K562 (cell line): ENCODE measurements around the gene MAP1LC3B2. TPM values are rescaled to one million over a fixed set of nuclear protein-coding genes. Genes with fewer than 3 reads are reported as not detected.
A peak's percentile ranks its signal among the peaks of the same experiment; 100 is the strongest.

Experiments
- ATAC-seq: fragments of 200-7000 bp; cut with Tn5 transposase; 3 replicates; pipeline ENCODE4 v1.9.1; 2020; ENCODE audit warnings: moderate library complexity
- BruUV-seq: library from RNA; stranded (reverse); fragments of 400-500 nt; replicated peaks from 2 replicates; lab custom pipeline; 2021; lab: Mats Ljungman, UMichigan
- CTCF ChIA-PET: fragments of 300-600 bp; formaldehyde crosslinking; extraction: SDS; loops from one replicate; lab custom pipeline; 2021; ENCODE audit warnings: low intra/inter-chr PET ratio; lab: Yijun Ruan, JAX
- POLR2A ChIA-PET: fragments of 300-600, 350-650 bp; sonication (Branson Sonifier 250); formaldehyde crosslinking; extraction: SDS; loops from one replicate; lab custom pipeline; 2021; ENCODE audit warnings: antibody characterized with exemption, inconsistent platforms; lab: Yijun Ruan, JAX
- DNase-seq, 4 experiments: peaks; one replicate each; pipeline versions ENCODE4 v3.0.0 to v3.0.0-alpha.2; 2011 to 2018; ENCODE audit warnings: low spot score in 3 of 4, mixed read lengths in 3 of 4; ENCODE audit errors: extremely low read depth in 1 of 4
- FAIRE-seq: peaks from 2 replicates; lab custom pipeline; 2011; peaks lifted over from hg19 to GRCh38; lab: Jason Lieb, UNC
- H2AFZ ChIP-seq: 2 replicates; pipeline ENCODE4 v1.6.0; 2011; ENCODE audit warnings: low read depth, low read length, control low read depth, inconsistent platforms
- H3K27ac ChIP-seq: fragments of 200-600 bp; 3 replicates; pipeline ENCODE4 v1.8.0; 2011; ENCODE audit warnings: low read depth, mild to moderate bottlenecking, control low read depth, inconsistent platforms, low read length, moderate library complexity, mixed read lengths; ENCODE audit errors: extremely low read depth
- H3K27me3 ChIP-seq, 2 experiments: fragments of 300-600 bp in 1 of 2; 2 replicates in 1 of 2; 3 replicates in 1 of 2; pipeline versions ENCODE4 v1.6.0 to v1.8.0; 2011; ENCODE audit warnings: inconsistent platforms in 2 of 2, low read length in 2 of 2, mild to moderate bottlenecking in 1 of 2, mixed read lengths in 1 of 2, moderate library complexity in 1 of 2; ENCODE audit not compliant: control insufficient read depth in 2 of 2, insufficient read depth in 2 of 2
- H3K36me3 ChIP-seq: fragments of 300-600 bp; 3 replicates; pipeline ENCODE4 v1.8.0; 2011; ENCODE audit warnings: mild to moderate bottlenecking, low read length, inconsistent platforms; ENCODE audit not compliant: control insufficient read depth, insufficient read depth
- H3K4me1 ChIP-seq, 2 experiments: fragments of 200-600 bp in 1 of 2; replicated peaks in 1 of 2; 2 replicates in 1 of 2; 3 replicates in 1 of 2; pipeline versions ENCODE4 v1.5.1 to v1.8.0; 2011; ENCODE audit warnings: inconsistent platforms in 2 of 2, low read length in 2 of 2, mild to moderate bottlenecking in 1 of 2, mixed read lengths in 1 of 2, moderate library complexity in 1 of 2; ENCODE audit not compliant: control insufficient read depth in 2 of 2, insufficient read depth in 2 of 2
- H3K4me2 ChIP-seq: 2 replicates; pipeline ENCODE4 v1.6.1; 2011; ENCODE audit warnings: low read length, control low read depth, inconsistent platforms, mixed read lengths; ENCODE audit not compliant: insufficient read depth
- H3K4me3 ChIP-seq: fragments of 200-600 bp; sonication (generic), shearing (Covaris generic); 2 replicates; pipeline ENCODE4 v1.5.1; 2016; ENCODE audit warnings: control low read depth, inconsistent platforms
- H3K79me2 ChIP-seq: fragments of 200-600 bp; 3 replicates; pipeline ENCODE4 v1.8.0; 2011; ENCODE audit warnings: low read length, inconsistent platforms; ENCODE audit not compliant: control insufficient read depth, insufficient read depth
- H3K9ac ChIP-seq, 2 experiments: 2 replicates each; pipeline versions ENCODE4 v1.6.0 to v1.6.1; 2011; ENCODE audit warnings: low read depth in 2 of 2, low read length in 2 of 2, control low read depth in 1 of 2, inconsistent platforms in 1 of 2, mild to moderate bottlenecking in 1 of 2, mixed read lengths in 1 of 2; ENCODE audit not compliant: insufficient read depth in 1 of 2
- H3K9me1 ChIP-seq: one replicate; pipeline ENCODE4 v1.6.0; 2011; ENCODE audit warnings: inconsistent platforms, mild to moderate bottlenecking, low read length, moderate library complexity; ENCODE audit not compliant: control insufficient read depth, insufficient read depth
- H3K9me3 ChIP-seq: replicated peaks from 2 replicates; pipeline ENCODE4 v1.5.1; 2011; ENCODE audit warnings: low read depth, low read length, inconsistent platforms; ENCODE audit not compliant: control insufficient read depth, insufficient read depth
- H4K20me1 ChIP-seq: replicated peaks from 2 replicates; pipeline ENCODE4 v1.6.1; 2011; ENCODE audit warnings: low read length, inconsistent platforms, mixed read lengths; ENCODE audit not compliant: control insufficient read depth, insufficient read depth
- ARID2 ChIP-seq: fragments of 450-650 bp; IDR thresholded peaks from 2 replicates; pipeline ENCODE4 v1.6.1; 2017; ENCODE audit warnings: antibody characterized with exemption, mild to moderate bottlenecking
- FOXM1 ChIP-seq, 2 experiments: fragments of 450-650 bp in 1 of 2; sonication (generic) in 1 of 2; formaldehyde crosslinking in 1 of 2; IDR thresholded peaks; 2 replicates each; pipeline versions ENCODE4 v1.6.1 to v1.9.0; 2017 to 2022; ENCODE audit warnings: low read depth in 2 of 2, mild to moderate bottlenecking in 2 of 2, missing genetic modification reagents in 1 of 2, moderate library complexity in 1 of 2
- HCFC1 ChIP-seq: IDR thresholded peaks from 2 replicates; pipeline ENCODE4 v1.6.1; 2012; ENCODE audit warnings: low read depth, low read length, improper control_type of control experiment
- HLTF ChIP-seq: fragments of 450-650 bp; IDR thresholded peaks from 2 replicates; pipeline ENCODE4 v1.6.1; 2016
- KLF16 ChIP-seq: IDR thresholded peaks from 2 replicates; pipeline ENCODE4 v1.6.1; 2016; ENCODE audit warnings: antibody characterized with exemption
- NONO ChIP-seq, 2 experiments: fragments of 200-400 bp in 1 of 2; fragments of 450-650 bp in 1 of 2; formaldehyde crosslinking in 1 of 2; IDR thresholded peaks; 2 replicates each; pipeline ENCODE4 v1.6.1; 2017; ENCODE audit warnings: low read depth in 2 of 2, mild to moderate bottlenecking in 2 of 2, moderate library complexity in 2 of 2, low read length in 1 of 2
- POLR2AphosphoS2 ChIP-seq: IDR thresholded peaks from 2 replicates; pipeline ENCODE4 v1.6.1; 2012; ENCODE audit warnings: low read length, improper control_type of control experiment
- PRPF4 ChIP-seq: fragments of 200-400 bp; formaldehyde crosslinking; IDR thresholded peaks from one replicate; pipeline ENCODE4 v1.6.1; 2017; ENCODE audit warnings: low read length, low read depth, mild to moderate bottlenecking; ENCODE audit not compliant: insufficient read depth, poor library complexity, severe bottlenecking
- PURB ChIP-seq: sonication (generic); formaldehyde crosslinking; IDR thresholded peaks from 2 replicates; pipeline ENCODE4 v1.9.0; 2021; ENCODE audit warnings: low read depth, mild to moderate bottlenecking, missing genetic modification reagents
- RBBP5 ChIP-seq: fragments of 200-600 bp; sonication (generic); IDR thresholded peaks from 2 replicates; pipeline ENCODE4 v1.6.1; 2012; ENCODE audit warnings: borderline replicate concordance, mild to moderate bottlenecking, low read length, control low read depth, inconsistent platforms; ENCODE audit not compliant: insufficient read depth, poor library complexity, severe bottlenecking
- RNF219 ChIP-seq: fragments of 250-450 bp; sonication (Bioruptor Pico); IDR thresholded peaks from 2 replicates; pipeline ENCODE4 v1.5.0; 2022; ENCODE audit warnings: mild to moderate bottlenecking
- SREBF2 ChIP-seq: sonication (generic); formaldehyde crosslinking; IDR thresholded peaks from 2 replicates; pipeline ENCODE4 v1.4.0; 2020; ENCODE audit warnings: mild to moderate bottlenecking, missing genetic modification reagents
- SRSF7 ChIP-seq: fragments of 200-400 bp; formaldehyde crosslinking; optimal IDR thresholded peaks from 2 replicates; pipeline ENCODE3; 2017; ENCODE audit warnings: mild to moderate bottlenecking, low read depth, low read length
- XRCC4 ChIP-seq: IDR thresholded peaks from one replicate; pipeline ENCODE4 v1.6.1; 2011; ENCODE audit not compliant: insufficient read depth, insufficient read length; ENCODE audit errors: extremely low read depth
- XRCC5 ChIP-seq: fragments of 200-400 bp; formaldehyde crosslinking; IDR thresholded peaks from 2 replicates; pipeline ENCODE4 v1.6.1; 2017; ENCODE audit warnings: low read depth, mild to moderate bottlenecking, low read length
- ZNF124 ChIP-seq: sonication (generic); formaldehyde crosslinking; IDR thresholded peaks from 2 replicates; pipeline ENCODE4 v1.8.1; 2022; ENCODE audit warnings: missing genetic modification reagents
- ZNF143 ChIP-seq: sonication (generic); formaldehyde crosslinking; IDR thresholded peaks from 2 replicates; pipeline ENCODE4 v1.9.0; 2022; ENCODE audit warnings: mild to moderate bottlenecking, missing genetic modification reagents
- ZNF217 ChIP-seq: sonication (generic); formaldehyde crosslinking; IDR thresholded peaks from 2 replicates; pipeline ENCODE4 v1.8.0; 2022; ENCODE audit warnings: mild to moderate bottlenecking, missing genetic modification reagents
- ZNF24 ChIP-seq: fragments of 450-650 bp; IDR thresholded peaks from 2 replicates; pipeline ENCODE4 v1.6.1; 2016
- ZNF512 ChIP-seq: IDR thresholded peaks from 2 replicates; pipeline ENCODE4 v1.6.1; 2016; ENCODE audit warnings: missing genetic modification characterization, missing compliant biosample characterization
- WGBS: fragments of 100-300 bp; shearing (Covaris generic); methylation state at CpG from one replicate; pipeline ENCODE4 v1.1.6; 2016; ENCODE audit warnings: low coverage, mixed read lengths; ENCODE audit not compliant: insufficient coverage; ENCODE audit errors: missing lambda C conversion rate; 5-methylcytosine and 5-hydroxymethylcytosine counted together
- in situ Hi-C: fragments of 300-500 bp; cut with MboI; formaldehyde crosslinking; loops from 4 replicates; pipeline ENCODE4 v1.15.0; 2018; ENCODE audit warnings: inconsistent platforms, mixed read lengths
- intact Hi-C: fragments of 100-400 bp; cut with micrococcal nuclease; formaldehyde crosslinking; loops from 2 replicates; pipeline ENCODE4 v1.14.2; 2022
- polyA plus RNA-seq, 8 experiments: library from polyadenylated mRNA; depleted of rRNA in 4 of 8; stranded (reverse) in 5 of 8; unstranded in 3 of 8; fragments of >200 nt; fragmentation: Nextera tagmentation in 2 of 8; fragmentation: Illumina TruSeq in 1 of 8; extraction: Ambion mirVana in 2 of 8; extraction: Trizol in 1 of 8; gene quantifications; 2 replicates each; pipeline versions ENCODE4 v1.2.1 to v1.2.3, GENCODE V29; 2011 to 2014; ENCODE audit warnings: inconsistent platforms in 1 of 8, missing spikeins in 1 of 8
- total RNA-seq, 7 experiments: library from RNA; depleted of rRNA in 6 of 7; stranded (reverse); fragments of >200 nt in 6 of 7; fragmentation: Illumina TruSeq in 2 of 7; extraction: Trizol in 2 of 7; gene quantifications; 2 replicates each; pipeline versions ENCODE4 v1.2.1 to v1.2.3, GENCODE V29; 2011 to 2021; ENCODE audit warnings: low replicate concordance in 1 of 7

MAP1LC3B2 gene
- total and polyA plus RNA-seq, 9 of the 15 experiments (the other 6 are each of a cell fraction or from before 2014, with no cell fraction given): 0.53 to 2.8 (median 0.76) TPM; not detected in 2

GRCh38 chr12:116624516-116624915 lies 65.3 kb downstream of the MAP1LC3B2 start:
- Histone ChIP-seq H3K4me1 (peaks cover 0 to 3% of the 10 kb centered on the region in 2 experiments; a peak in 3 of 5 replicates), H3K27me3 (peaks cover 7 to 11% of the 10 kb centered on the region in 2 experiments; a peak in 4 of 5 replicates), H3K27ac (no peak overlapping the region), H3K36me3 (no peaks in the 10 kb centered on the region), H3K4me3 (no peak overlapping the region), H3K79me2 (no peaks in the 10 kb centered on the region), H2AFZ (peak overlapping the region; percentile 79), H3K9me1 (no peaks in the 10 kb centered on the region), H4K20me1 (no peaks in the 10 kb centered on the region), H3K9me3 (peaks cover 2% of the 10 kb centered on the region), H3K9ac (peak overlapping the region in 1 of 2 experiments; percentile 42; a peak in 1 of 4 replicates), H3K4me2 (no peak overlapping the region)
- ChIA-PET CTCF (no interaction called here), POLR2A (interaction anchor here (1.6 kb wide), 1 partner anchor 9 kb away, joined by 3 read pairs; no protein-coding TSS in a partner anchor)
- in situ Hi-C loops (no loop called here), intact Hi-C loops (no loop called here)
- no peak for DNase-seq
- BruUV-seq: no TSS peak
- WGBS: 25% methylated on average over 8 of the region's 8 CpGs
- no peak for ATAC-seq
- TF ChIP-seq XRCC4: no peak
- TF ChIP-seq PURB (CRISPR knock-in tag): no peak
- TF ChIP-seq HLTF: no peak
- no peak for TF ChIP-seq XRCC5
- no peak for TF ChIP-seq SRSF7
- TF ChIP-seq RNF219 (CRISPR knock-in tag): no peak
- no peak for TF ChIP-seq FOXM1 (IDR thresholded peaks at IDR 0.05; ENCODE audit: low read depth)
- TF ChIP-seq FOXM1 (CRISPR knock-in tag; IDR thresholded peaks at IDR 0.05; ENCODE audit: low read depth): no peak
- TF ChIP-seq KLF16: no peak
- no peak for TF ChIP-seq PRPF4
- TF ChIP-seq ZNF143 (CRISPR knock-in tag): no peak
- no peak for TF ChIP-seq POLR2AphosphoS2
- no peak for TF ChIP-seq ZNF217 (CRISPR knock-in tag)
- TF ChIP-seq SREBF2: no peak
- TF ChIP-seq NONO (IDR thresholded peaks at IDR 0.05; ENCODE audit: low read depth in 2 of 2, low read length in 1 of 2): no peak
- TF ChIP-seq RBBP5: no peak
- TF ChIP-seq ZNF124 (CRISPR knock-in tag): no peak
- TF ChIP-seq HCFC1: no peak
- TF ChIP-seq ARID2: no peak
- TF ChIP-seq ZNF24: no peak
- no peak for TF ChIP-seq ZNF512 (tag)
- FAIRE-seq: no peak
